Tongue (tissue), 3 donors: ENCODE results near the gene CACNA1E. TPM values are rescaled to one million over a fixed set of nuclear protein-coding genes. Genes with fewer than 3 reads are reported as not detected.
A peak's percentile ranks its signal among the peaks of the same experiment; 100 is the strongest.
"Not testable (repeated sequence)": the region's sequence is repeated elsewhere in the genome, so short reads cannot be mapped to it uniquely, and the experiment has no call there.

ENCODE experiments used
- DNase-seq: peaks from one replicate; pipeline ENCODE4 v3.0.0-alpha.2; 2015
- small RNA-seq: library from RNA; depleted of rRNA; stranded (forward); fragments of <200 nt; gene quantifications from one replicate; pipeline ENCODE3, GENCODE V24; 2014; ENCODE audit warnings: low replicate concordance
- total RNA-seq: library from RNA; depleted of rRNA; stranded (reverse); fragments of >200 nt; gene quantifications from one replicate; pipeline ENCODE4 v1.2.3, GENCODE V29; 2014

Gene CACNA1E
- total RNA-seq, 1 donor from 2014 or later: 0.41 TPM

GRCh38 chr1:181816608-181817007 is 333.3 kb downstream of the CACNA1E start:
- no peak for DNase-seq

DNA sequence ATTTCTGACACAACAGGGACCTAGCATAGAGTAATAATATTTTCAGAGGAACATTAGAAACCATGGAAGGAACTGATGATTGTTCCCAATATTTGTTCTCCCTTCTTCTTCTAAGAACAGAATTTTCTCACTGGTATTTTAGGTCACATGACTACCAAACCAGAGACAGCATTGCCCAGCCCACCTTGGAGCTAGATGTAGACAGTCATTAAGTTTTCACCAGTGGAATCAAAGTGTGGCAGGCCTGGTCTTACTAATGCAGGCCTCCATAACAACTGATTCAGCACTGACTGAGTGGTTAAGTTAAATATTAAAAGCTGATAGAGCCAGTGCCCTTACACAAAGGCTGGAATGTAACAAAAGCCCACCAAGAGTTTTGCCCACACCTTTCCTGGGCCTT is 333.8 kb downstream of the CACNA1E start:
- DNase-seq: no peak

DNA sequence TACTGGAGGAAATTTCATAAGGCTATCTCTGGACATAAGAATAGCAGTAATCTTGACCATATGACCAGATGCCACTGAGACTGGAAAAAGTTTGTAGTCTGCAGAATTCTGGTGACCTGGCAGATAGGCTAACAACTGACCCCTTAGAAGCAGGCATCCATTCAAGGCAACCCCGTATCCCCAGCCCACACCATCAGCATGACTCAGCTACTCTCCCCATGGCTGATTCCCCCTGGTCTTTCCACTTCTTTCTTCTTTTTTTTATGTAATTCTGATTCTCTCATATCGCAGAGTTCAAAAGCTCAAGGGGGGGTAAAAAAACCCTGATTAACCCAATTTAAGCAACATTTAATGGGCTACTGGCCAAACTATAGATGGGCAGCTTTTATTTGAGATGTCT is 335.1 kb downstream of the CACNA1E start:
- DNase-seq: no peak

DNA sequence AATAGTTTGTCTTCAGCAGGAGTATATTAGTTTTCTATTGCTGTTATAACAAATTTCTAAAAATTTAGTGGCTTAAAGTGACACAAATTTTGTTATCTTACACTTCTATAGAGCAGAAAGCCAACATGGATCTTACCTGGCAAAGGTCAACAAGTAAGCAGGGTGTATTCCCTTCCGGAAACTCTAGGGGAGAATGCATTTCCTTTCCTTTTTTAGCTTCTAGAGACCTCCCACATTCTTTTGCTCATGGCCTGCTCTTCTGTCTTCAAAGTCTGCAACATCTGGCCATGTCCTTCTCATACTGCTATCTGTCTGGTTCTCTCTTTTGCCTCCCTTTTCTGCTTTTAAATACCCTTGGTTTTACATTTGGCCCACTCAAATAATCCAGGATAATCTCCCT is 335.6 kb downstream of the CACNA1E start:
- no peak for DNase-seq

DNA sequence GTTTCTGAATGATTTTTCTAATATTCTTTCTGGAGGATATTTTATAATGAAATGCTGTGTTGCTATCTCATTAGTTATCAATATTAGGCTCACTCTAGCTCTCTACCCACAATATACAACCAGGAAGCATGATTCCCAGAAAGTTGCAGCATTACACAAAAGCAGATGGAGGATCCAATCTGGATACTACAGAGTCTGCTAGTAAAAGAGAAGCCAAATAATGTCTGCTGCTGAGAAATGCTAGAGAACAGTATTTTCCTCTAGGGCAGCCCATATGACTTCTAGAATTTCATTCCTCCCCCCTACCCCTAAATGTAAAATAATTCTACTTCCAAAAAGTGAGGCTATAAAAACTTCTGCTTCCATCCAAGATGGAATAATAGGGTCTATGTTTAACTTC is 338.4 kb downstream of the CACNA1E start:
- DNase-seq: no peak

GRCh38 chr1:181832173-181832880 is 349.0 kb downstream of the CACNA1E start:
- DNase-seq: not testable (repeated sequence)

- DNase-seq: no peak
Measured at GRCh38 chr1:181846001-181846645, 362.8 kb downstream of the CACNA1E start.

GRCh38 chr1:181846681-181847080 is 363.4 kb downstream of the CACNA1E start:
- no peak for DNase-seq

DNA sequence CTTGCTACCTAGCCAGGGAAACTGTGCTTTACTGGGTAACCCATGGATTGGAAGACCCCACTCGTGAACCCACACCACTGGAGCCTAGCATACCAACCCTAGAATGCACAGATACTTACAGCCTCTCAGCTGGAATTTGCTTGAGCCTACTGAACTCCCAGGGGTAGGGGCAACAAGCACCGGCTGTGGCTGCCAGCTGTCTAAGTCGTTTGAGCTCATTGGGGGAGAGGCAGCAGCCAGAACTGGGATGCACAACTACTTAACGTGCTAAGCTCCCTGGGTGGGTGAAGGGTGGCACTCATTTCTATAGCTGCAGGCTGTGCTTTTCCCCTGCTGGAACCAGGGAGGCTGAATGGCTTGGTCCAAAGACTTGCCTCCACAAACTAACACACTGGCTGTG is 365.8 kb downstream of the CACNA1E start:
- DNase-seq: peak; percentile 33

GRCh38 chr1:181854212-181854611 is 370.9 kb downstream of the CACNA1E start:
- DNase-seq: not testable (repeated sequence)

GRCh38 chr1:181855380-181855779 is 372.1 kb downstream of the CACNA1E start:
- DNase-seq: no peak

Small RNA genes lying within 50 kb of the gene (small RNA-seq; reads per million reads assigned to genes)
- gene RF00017 (not detected), gene RNA5SP70 (not detected)
